ENCODE data around the gene DNAJB11.

GRCh38 chr3:186583831-186584230 is 13.3 kb downstream of the DNAJB11 start:
- TF ChIP-seq CTCF (IDR thresholded peaks at IDR 0.05): no peak
- no peak for TF ChIP-seq POLR2AphosphoS5 (IDR thresholded peaks at IDR 0.05; ENCODE audit: insufficient read depth in 1 of 2, low read depth in 1 of 2)

Measured in vagina (tissue), 2 donors.